Measurements from ENCODE around the gene FMO1.

GRCh38 chr1:171245458-171246064, 2.7 kb upstream of the FMO1 start:
- TF ChIP-seq ATF2 (IDR thresholded peaks at IDR 0.05; ENCODE audit: low read length), result no peak
- TF ChIP-seq CREB1 (IDR thresholded peaks at IDR 0.05; ENCODE audit: low read depth), result no peak
- TF ChIP-seq CTCF (IDR thresholded peaks at IDR 0.05 in 2 of 3, conservative IDR thresholded peaks at IDR 0.05 in 1 of 3; ENCODE audit: control insufficient read depth in 2 of 3, extremely low read depth in 1 of 3, insufficient read depth in 1 of 3, low read depth in 3 of 3, low read length in 3 of 3), result peak; percentile 67 to 90 (median 83)
- TF ChIP-seq POLR2A (IDR thresholded peaks at IDR 0.05; ENCODE audit: low read depth, low read length), result no peak
- TF ChIP-seq TARDBP (IDR thresholded peaks at IDR 0.05; ENCODE audit: borderline replicate concordance), result no peak
- TF ChIP-seq HDAC6 (IDR thresholded peaks at IDR 0.05; ENCODE audit: unreplicated experiment), result no peak
- TF ChIP-seq SKIL (IDR thresholded peaks at IDR 0.05; ENCODE audit: low read depth, poor library complexity, severe bottlenecking), result no peak
